ENCODE results near the gene PLAAT3.
"Not testable (repeated sequence)": the region's sequence is repeated elsewhere in the genome, so short reads cannot be mapped to it uniquely, and the experiment has no call there.

PLAAT3 gene

GRCh38 chr11:63603180-63603518, 11.1 kb downstream of the PLAAT3 start:
- Histone ChIP-seq H3K9me3 (ENCODE audit: control insufficient read depth, insufficient read depth, low read length) (no peaks in the 10 kb centered on the region), H3K4me3 (ENCODE audit: low read depth, low read length) (no peak overlapping the region), H3K4me1 (ENCODE audit: control insufficient read depth, insufficient read depth, low read length) (peaks cover 5% of the 10 kb centered on the region), H3K27me3 (ENCODE audit: control insufficient read depth, insufficient read depth, low read length) (no peaks in the 10 kb centered on the region), H3K36me3 (ENCODE audit: control insufficient read depth, insufficient read depth, low read length) (peaks cover 14% of the 10 kb centered on the region), H3K9ac (ENCODE audit: low read depth, low read length) (no peak overlapping the region)

DNA sequence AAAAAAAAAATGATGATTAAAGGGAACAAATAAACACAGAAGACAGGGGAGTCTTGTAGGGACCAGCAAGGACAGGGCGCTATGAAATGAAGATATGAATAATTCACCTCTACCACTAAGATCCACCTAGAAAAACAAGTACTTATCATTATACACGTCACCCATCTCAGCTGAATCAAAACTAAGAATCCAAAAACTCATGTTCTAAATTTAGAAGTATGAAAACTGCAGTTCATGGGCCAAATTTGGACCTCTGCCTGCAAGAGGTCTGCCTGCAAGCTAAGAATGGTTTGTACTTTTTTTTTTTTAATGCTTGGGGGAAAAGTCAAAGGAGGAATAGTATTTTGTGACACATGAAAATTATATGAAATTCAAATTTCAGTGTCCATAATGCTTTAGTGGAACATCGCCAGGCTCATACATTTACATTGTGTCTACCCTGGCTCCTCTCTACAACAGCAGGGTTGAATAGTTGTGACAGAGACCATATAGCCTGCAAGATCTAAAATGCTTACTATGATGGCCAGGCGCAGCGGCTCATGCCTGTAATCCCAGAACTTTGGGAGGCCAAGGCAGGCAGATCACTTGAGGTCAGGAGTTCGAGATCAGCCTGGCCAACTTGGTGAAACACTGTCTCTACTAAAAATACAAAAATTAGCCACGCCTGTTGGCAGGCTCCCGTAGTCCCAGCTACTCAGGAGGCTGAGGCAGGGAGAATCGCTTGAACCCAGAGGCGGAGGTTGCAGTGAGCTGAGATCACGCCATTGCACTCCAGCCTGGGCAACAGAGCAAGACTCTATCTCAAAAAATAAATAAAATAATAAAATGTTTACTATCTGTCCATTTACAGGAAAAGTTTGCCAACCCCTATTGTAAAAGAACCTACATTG, 11.7 kb downstream of the PLAAT3 start:
- H3K27me3 ChIP-seq (ENCODE audit: control insufficient read depth, insufficient read depth, low read length); H3K4me1 ChIP-seq (ENCODE audit: control insufficient read depth, insufficient read depth, low read length); H3K4me3 ChIP-seq (ENCODE audit: low read depth, low read length); H3K9me3 ChIP-seq (ENCODE audit: control insufficient read depth, insufficient read depth, low read length); H3K9ac ChIP-seq (ENCODE audit: low read depth, low read length): not testable (repeated sequence)
- H3K36me3 ChIP-seq (ENCODE audit: control insufficient read depth, insufficient read depth, low read length), result peaks cover 20% of the 10 kb centered on the region

DNA sequence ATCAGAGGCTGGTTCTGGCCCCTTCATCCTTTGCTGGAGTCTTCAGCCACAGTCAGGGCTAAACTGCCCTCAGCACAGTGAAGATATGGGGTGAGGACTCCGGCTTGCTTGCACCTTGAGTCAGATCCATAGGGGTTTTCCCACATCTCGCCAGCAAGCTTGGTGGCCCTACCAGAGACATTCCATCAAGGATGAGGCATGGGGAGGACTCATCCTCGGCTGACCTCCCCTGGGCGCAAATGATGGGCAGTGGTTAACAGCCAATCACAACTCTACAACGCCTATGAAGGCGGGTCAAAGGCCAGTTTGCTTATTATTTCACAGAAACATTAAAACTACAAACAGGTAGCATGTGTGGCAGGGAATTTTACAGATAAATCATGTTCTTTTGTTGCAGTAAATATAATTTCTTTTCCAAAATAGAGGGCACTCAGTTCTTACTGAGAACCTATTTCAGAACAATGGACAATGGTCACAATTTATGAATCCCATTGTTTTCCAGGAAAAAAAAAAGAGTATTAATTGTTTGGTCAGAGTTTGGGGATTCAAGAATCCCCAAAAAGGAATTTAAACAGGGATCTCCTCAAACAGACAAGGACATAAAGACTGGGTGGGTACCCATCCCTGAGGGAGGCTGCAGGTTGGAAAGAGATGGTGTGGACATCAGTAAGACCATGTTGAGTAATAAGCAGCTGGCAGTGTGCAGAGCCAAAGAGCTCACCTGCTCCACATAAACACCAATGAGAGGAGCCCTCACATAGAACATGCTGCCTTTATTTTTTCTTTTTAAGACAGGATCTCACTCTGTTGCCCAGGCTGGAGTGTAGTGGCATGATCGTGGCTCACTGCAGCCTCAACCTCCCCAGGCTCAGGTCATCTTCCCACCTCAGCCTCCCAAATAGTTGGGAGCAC, 14.8 kb downstream of the PLAAT3 start:
- no peak overlapping the region for H3K4me3 ChIP-seq (ENCODE audit: low read depth, low read length)
- no peaks in the 10 kb centered on the region for H3K27me3 ChIP-seq (ENCODE audit: control insufficient read depth, insufficient read depth, low read length)

DNA sequence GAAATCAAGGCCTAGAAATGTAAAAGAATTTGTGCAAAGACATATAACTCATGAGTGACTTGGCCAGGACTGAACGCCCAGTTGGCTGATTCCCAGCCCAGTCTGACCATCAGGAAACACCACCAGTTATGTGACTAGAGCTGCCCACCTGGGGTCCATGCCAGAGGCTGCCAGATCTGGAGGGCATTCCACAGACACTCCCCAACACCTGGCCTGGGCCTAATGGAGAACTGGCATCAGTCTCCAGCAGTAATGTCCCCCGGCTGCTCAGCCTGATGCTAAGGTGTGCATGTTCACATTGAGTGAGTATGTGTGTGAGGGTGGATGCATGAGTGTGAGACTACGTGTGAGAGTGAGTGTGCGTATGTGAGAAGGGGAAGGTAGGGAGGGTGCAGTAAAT, 15.7 kb downstream of the PLAAT3 start:
- Histone ChIP-seq H3K9me3 (ENCODE audit: control insufficient read depth, insufficient read depth, low read length) (no peaks in the 10 kb centered on the region), H3K27me3 (ENCODE audit: control insufficient read depth, insufficient read depth, low read length) (no peaks in the 10 kb centered on the region), H3K4me3 (ENCODE audit: low read depth, low read length) (no peak overlapping the region), H3K36me3 (ENCODE audit: control insufficient read depth, insufficient read depth, low read length) (peaks cover 38% of the 10 kb centered on the region), H3K9ac (ENCODE audit: low read depth, low read length) (no peak overlapping the region), H3K4me1 (ENCODE audit: control insufficient read depth, insufficient read depth, low read length) (no peaks in the 10 kb centered on the region)

More for the DNA sequence above, 14.8 kb downstream of the PLAAT3 start:
- peaks cover 32% of the 10 kb centered on the region for H3K36me3 ChIP-seq (ENCODE audit: control insufficient read depth, insufficient read depth, low read length)
- H3K9me3 ChIP-seq (ENCODE audit: control insufficient read depth, insufficient read depth, low read length), result no peaks in the 10 kb centered on the region
- H3K9ac ChIP-seq (ENCODE audit: low read depth, low read length), result no peak overlapping the region
- no peaks in the 10 kb centered on the region for H3K4me1 ChIP-seq (ENCODE audit: control insufficient read depth, insufficient read depth, low read length)

DNA sequence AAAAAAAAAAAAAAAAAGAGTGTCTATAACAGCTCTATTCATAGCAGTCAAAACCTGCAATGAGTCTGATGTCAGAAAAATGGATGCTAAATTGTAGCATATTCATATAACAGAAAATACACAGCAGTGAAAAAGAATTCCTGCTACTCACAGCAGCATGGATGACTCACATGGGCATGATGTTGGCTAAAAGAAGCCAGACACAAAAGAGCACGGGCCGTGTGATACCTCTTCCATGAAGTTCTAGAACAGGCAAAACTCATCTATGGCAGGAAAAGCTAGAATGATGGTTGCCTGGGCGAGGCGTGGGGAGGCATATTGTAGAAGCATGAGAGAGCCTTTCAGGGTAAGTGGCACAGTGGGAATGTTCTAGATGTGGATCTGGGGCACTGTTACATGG, 18.9 kb downstream of the PLAAT3 start:
- Histone ChIP-seq H3K9me3 (ENCODE audit: control insufficient read depth, insufficient read depth, low read length) (no peaks in the 10 kb centered on the region), H3K4me3 (ENCODE audit: low read depth, low read length) (no peak overlapping the region), H3K27me3 (ENCODE audit: control insufficient read depth, insufficient read depth, low read length) (no peaks in the 10 kb centered on the region), H3K9ac (ENCODE audit: low read depth, low read length) (no peak overlapping the region), H3K4me1 (ENCODE audit: control insufficient read depth, insufficient read depth, low read length) (no peaks in the 10 kb centered on the region), H3K36me3 (ENCODE audit: control insufficient read depth, insufficient read depth, low read length) (peaks cover 58% of the 10 kb centered on the region)

- H3K9me3 ChIP-seq (ENCODE audit: control insufficient read depth, insufficient read depth, low read length), result no peaks in the 10 kb centered on the region
- no peak overlapping the region for H3K9ac ChIP-seq (ENCODE audit: low read depth, low read length)
- peaks cover 60% of the 10 kb centered on the region for H3K36me3 ChIP-seq (ENCODE audit: control insufficient read depth, insufficient read depth, low read length)
- H3K4me1 ChIP-seq (ENCODE audit: control insufficient read depth, insufficient read depth, low read length), result no peaks in the 10 kb centered on the region
- no peaks in the 10 kb centered on the region for H3K27me3 ChIP-seq (ENCODE audit: control insufficient read depth, insufficient read depth, low read length)
- no peak overlapping the region for H3K4me3 ChIP-seq (ENCODE audit: low read depth, low read length)
Observed at GRCh38 chr11:63592975-63593395, 21.2 kb downstream of the PLAAT3 start.

DNA sequence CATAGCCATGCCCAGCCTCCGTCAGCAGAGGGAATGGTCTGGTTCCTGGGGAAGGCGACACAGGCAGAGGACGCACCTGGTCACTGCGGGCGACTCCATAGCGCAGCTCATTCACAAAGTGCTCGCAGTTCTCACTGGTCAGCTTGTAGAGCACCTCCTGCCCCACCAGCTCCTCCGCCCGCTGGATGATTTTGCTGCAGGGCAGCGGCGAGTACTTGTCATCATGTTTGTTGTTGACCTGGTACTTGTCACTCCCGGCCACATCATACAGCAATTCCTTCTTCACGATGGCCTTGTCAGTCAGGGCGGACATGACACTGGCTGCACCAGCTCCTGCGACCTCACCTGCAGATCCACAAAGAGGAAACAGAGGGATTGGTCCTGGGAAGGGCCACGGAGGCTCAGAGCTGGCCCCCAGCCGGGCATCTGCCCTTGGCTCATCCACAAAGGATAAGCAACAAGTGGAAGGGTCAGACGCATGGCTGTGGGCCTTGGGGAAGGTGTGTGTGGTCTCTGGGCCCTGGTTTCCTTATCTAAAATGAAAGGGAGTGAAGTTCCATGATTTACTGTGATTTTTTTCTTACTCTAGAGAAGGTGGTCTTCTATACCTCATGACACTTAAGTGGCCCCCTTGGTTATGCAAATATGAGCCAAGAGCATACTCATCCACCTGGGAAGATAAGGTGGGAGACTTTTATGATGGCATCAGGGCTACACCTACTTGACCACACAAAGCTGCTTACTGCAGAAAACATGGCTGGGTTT, 24.0 kb downstream of the PLAAT3 start:
- Histone ChIP-seq H3K4me1 (ENCODE audit: control insufficient read depth, insufficient read depth, low read length) (no peaks in the 10 kb centered on the region), H3K9ac (ENCODE audit: low read depth, low read length) (peak overlapping the region; percentile 12), H3K4me3 (ENCODE audit: low read depth, low read length) (no peak overlapping the region), H3K9me3 (ENCODE audit: control insufficient read depth, insufficient read depth, low read length) (no peaks in the 10 kb centered on the region), H3K36me3 (ENCODE audit: control insufficient read depth, insufficient read depth, low read length) (peaks cover 47% of the 10 kb centered on the region), H3K27me3 (ENCODE audit: control insufficient read depth, insufficient read depth, low read length) (no peaks in the 10 kb centered on the region)

- H3K27me3 ChIP-seq (ENCODE audit: control insufficient read depth, insufficient read depth, low read length), result no peaks in the 10 kb centered on the region
- no peaks in the 10 kb centered on the region for H3K4me1 ChIP-seq (ENCODE audit: control insufficient read depth, insufficient read depth, low read length)
- H3K9me3 ChIP-seq (ENCODE audit: control insufficient read depth, insufficient read depth, low read length), result no peaks in the 10 kb centered on the region
- H3K4me3 ChIP-seq (ENCODE audit: low read depth, low read length), result no peak overlapping the region
- no peak overlapping the region for H3K9ac ChIP-seq (ENCODE audit: low read depth, low read length)
- H3K36me3 ChIP-seq (ENCODE audit: control insufficient read depth, insufficient read depth, low read length), result peaks cover 43% of the 10 kb centered on the region
Observed at GRCh38 chr11:63589000-63589399, 25.2 kb downstream of the PLAAT3 start.

GRCh38 chr11:63586451-63587166, 27.6 kb downstream of the PLAAT3 start:
- Histone ChIP-seq H3K9ac (ENCODE audit: low read depth, low read length) (no peak overlapping the region), H3K4me1 (ENCODE audit: control insufficient read depth, insufficient read depth, low read length) (peaks cover 2% of the 10 kb centered on the region), H3K36me3 (ENCODE audit: control insufficient read depth, insufficient read depth, low read length) (peaks cover 46% of the 10 kb centered on the region), H3K9me3 (ENCODE audit: control insufficient read depth, insufficient read depth, low read length) (peaks cover 9% of the 10 kb centered on the region), H3K4me3 (ENCODE audit: low read depth, low read length) (no peak overlapping the region), H3K27me3 (ENCODE audit: control insufficient read depth, insufficient read depth, low read length) (no peaks in the 10 kb centered on the region)

GRCh38 chr11:63583357-63583677, 30.9 kb downstream of the PLAAT3 start:
- Histone ChIP-seq H3K27me3 (ENCODE audit: control insufficient read depth, insufficient read depth, low read length) (no peaks in the 10 kb centered on the region), H3K36me3 (ENCODE audit: control insufficient read depth, insufficient read depth, low read length) (peaks cover 33% of the 10 kb centered on the region), H3K9me3 (ENCODE audit: control insufficient read depth, insufficient read depth, low read length) (peaks cover 13% of the 10 kb centered on the region), H3K9ac (ENCODE audit: low read depth, low read length) (no peak overlapping the region), H3K4me3 (ENCODE audit: low read depth, low read length) (no peak overlapping the region), H3K4me1 (ENCODE audit: control insufficient read depth, insufficient read depth, low read length) (peaks cover 2% of the 10 kb centered on the region)

DNA sequence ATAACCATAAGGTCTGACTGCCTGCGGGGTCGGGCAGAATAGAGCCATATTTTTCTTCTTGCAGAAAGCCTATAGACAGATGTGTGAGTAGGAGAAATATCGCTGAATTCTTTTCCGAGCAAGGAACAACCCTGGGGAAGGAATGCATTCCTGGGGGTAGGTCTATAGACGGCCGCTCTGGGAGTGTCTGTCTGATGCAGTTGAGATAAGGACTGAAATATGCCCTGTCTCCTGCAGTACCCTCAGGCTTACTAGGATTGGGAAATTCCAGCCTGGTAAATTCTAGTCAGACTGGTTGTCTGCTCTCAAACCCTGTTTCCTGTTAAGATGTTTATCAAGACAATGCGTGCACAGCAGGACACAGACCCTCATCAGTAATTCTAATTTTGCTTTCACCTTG, 33.0 kb downstream of the PLAAT3 start:
- H3K9ac ChIP-seq (ENCODE audit: low read depth, low read length); H3K27me3 ChIP-seq (ENCODE audit: control insufficient read depth, insufficient read depth, low read length); H3K4me1 ChIP-seq (ENCODE audit: control insufficient read depth, insufficient read depth, low read length); H3K4me3 ChIP-seq (ENCODE audit: low read depth, low read length): not testable (repeated sequence)
- H3K9me3 ChIP-seq (ENCODE audit: control insufficient read depth, insufficient read depth, low read length), result peaks cover 13% of the 10 kb centered on the region
- H3K36me3 ChIP-seq (ENCODE audit: control insufficient read depth, insufficient read depth, low read length), result peaks cover 33% of the 10 kb centered on the region
